Breast epithelium (tissue), 3 donors: ENCODE measurements around the gene ETFA.

Source experiments
- POLR2A ChIP-seq: fragments of 450-650 bp; IDR thresholded peaks from one replicate; pipeline ENCODE4 v1.6.1; 2016; ENCODE audit warnings: antibody characterized with exemption, mild to moderate bottlenecking, moderate library complexity
- POLR2AphosphoS5 ChIP-seq, 3 donors: sonication (generic); formaldehyde crosslinking; IDR thresholded peaks; one replicate each; pipeline ENCODE4 v1.6.1; 2017; ENCODE audit warnings: antibody characterized with exemption in 3 of 3
- TF ChIP-seq, protein P1 (sequence below), 3 donors: fragments of 450-650 bp; IDR thresholded peaks; one replicate each; pipeline ENCODE4 v1.5.1; 2016 to 2017; ENCODE audit warnings: antibody characterized with exemption in 3 of 3, mild to moderate bottlenecking in 3 of 3, moderate library complexity in 3 of 3

DNA sequence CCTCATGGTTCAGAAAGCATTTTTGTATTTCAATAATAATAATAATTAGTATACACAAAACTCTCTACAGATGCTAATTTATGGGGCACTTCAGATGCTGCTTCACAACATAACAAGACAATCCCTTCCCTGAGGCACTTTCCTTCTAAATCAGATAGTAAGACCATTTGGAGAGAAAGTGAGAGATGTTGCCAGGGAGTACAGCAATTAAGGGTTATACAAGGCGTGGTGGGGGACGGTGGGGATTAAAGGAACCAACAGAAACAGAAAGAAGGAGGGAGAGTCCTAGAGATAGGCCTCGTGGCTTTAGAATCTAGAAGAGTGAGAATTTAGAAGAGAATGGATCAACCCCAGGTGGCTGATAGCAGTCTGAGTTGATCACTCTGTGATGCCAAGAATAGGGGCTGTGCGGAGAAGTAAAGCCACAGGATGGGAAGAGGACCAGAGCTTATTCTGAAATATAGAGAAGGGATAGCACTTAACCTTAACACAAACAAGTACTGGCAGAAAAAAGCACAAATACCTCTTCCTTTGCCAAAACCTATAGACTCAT, 76.9 kb downstream of the ETFA start:
- TF ChIP-seq, protein P1, sequence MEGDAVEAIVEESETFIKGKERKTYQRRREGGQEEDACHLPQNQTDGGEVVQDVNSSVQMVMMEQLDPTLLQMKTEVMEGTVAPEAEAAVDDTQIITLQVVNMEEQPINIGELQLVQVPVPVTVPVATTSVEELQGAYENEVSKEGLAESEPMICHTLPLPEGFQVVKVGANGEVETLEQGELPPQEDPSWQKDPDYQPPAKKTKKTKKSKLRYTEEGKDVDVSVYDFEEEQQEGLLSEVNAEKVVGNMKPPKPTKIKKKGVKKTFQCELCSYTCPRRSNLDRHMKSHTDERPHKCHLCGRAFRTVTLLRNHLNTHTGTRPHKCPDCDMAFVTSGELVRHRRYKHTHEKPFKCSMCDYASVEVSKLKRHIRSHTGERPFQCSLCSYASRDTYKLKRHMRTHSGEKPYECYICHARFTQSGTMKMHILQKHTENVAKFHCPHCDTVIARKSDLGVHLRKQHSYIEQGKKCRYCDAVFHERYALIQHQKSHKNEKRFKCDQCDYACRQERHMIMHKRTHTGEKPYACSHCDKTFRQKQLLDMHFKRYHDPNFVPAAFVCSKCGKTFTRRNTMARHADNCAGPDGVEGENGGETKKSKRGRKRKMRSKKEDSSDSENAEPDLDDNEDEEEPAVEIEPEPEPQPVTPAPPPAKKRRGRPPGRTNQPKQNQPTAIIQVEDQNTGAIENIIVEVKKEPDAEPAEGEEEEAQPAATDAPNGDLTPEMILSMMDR (IDR thresholded peaks at IDR 0.05), result no peak
- TF ChIP-seq POLR2AphosphoS5 (IDR thresholded peaks at IDR 0.05), result no peak
- TF ChIP-seq POLR2A, result no peak
